Spleen (tissue), 11 donors: ENCODE data around the gene SLC40A1. TPM values are rescaled to one million over a fixed set of nuclear protein-coding genes. Genes with fewer than 3 reads are reported as not detected.

ENCODE experiments used
- DNase-seq: peaks from one replicate; pipeline ENCODE4 v3.0.0-alpha.2; 2020
- H3K27ac ChIP-seq, 8 donors: fragments of 200-600 bp; sonication (generic) in 7 of 8; 1 replicate in 4 of 8; 2 replicates in 4 of 8; pipeline versions ENCODE4 v1.5.0 to v1.8.0; 2016 to 2021; ENCODE audit warnings: inconsistent platforms in 4 of 8, mild to moderate bottlenecking in 4 of 8, moderate library complexity in 1 of 8
- H3K27me3 ChIP-seq, 7 donors: fragments of 200-600 bp; sonication (generic) in 6 of 7; replicated peaks in 1 of 7; 1 replicate in 4 of 7; 2 replicates in 3 of 7; pipeline versions ENCODE4 v1.5.0 to v1.8.0; 2016 to 2021; ENCODE audit warnings: inconsistent platforms in 3 of 7, mild to moderate bottlenecking in 1 of 7
- H3K36me3 ChIP-seq, 6 donors: fragments of 200-600 bp; sonication (generic) in 5 of 6; 1 replicate in 4 of 6; 2 replicates in 2 of 6; pipeline versions ENCODE4 v1.5.0 to v1.8.0; 2016 to 2021; ENCODE audit warnings: inconsistent platforms in 2 of 6
- H3K4me1 ChIP-seq, 6 donors: fragments of 200-600 bp; sonication (generic) in 5 of 6; 1 replicate in 3 of 6; 2 replicates in 3 of 6; pipeline versions ENCODE4 v1.5.0 to v1.8.0; 2016 to 2021; ENCODE audit warnings: inconsistent platforms in 3 of 6
- H3K4me3 ChIP-seq, 8 donors: fragments of 200-600 bp; sonication (generic) in 7 of 8; 1 replicate in 4 of 8; 2 replicates in 4 of 8; pipeline versions ENCODE4 v1.5.0 to v1.8.0; 2016 to 2021; ENCODE audit warnings: inconsistent platforms in 4 of 8, mild to moderate bottlenecking in 4 of 8, moderate library complexity in 2 of 8
- H3K9me3 ChIP-seq, 8 donors: fragments of 200-600 bp; sonication (generic) in 7 of 8; 1 replicate in 4 of 8; 2 replicates in 4 of 8; pipeline versions ENCODE4 v1.5.0 to v1.8.0; 2016 to 2021; ENCODE audit warnings: inconsistent platforms in 4 of 8
- POLR2A ChIP-seq, 3 donors: fragments of 450-650 bp; IDR thresholded peaks; one replicate each; pipeline ENCODE4 v1.5.1; 2017; ENCODE audit warnings: antibody characterized with exemption in 3 of 3, mild to moderate bottlenecking in 1 of 3
- POLR2AphosphoS5 ChIP-seq, 3 donors: sonication (generic); formaldehyde crosslinking; IDR thresholded peaks; one replicate each; pipeline ENCODE4 v1.5.1; 2017; ENCODE audit warnings: antibody characterized with exemption in 3 of 3
- WGBS, 5 donors: extraction: QIAGEN DNeasy Blood & Tissue Kit in 3 of 5; methylation state at CpG; one replicate each; pipeline versions ENCODE4 v1.1.5 to v1.1.7; 2013 to 2018; 5-methylcytosine and 5-hydroxymethylcytosine counted together
- intact Hi-C: fragments of 100-400 bp; cut with DNase I; formaldehyde crosslinking; loops from one replicate; pipeline ENCODE4 v1.15.0; 2023; ENCODE audit warnings: low total_unique reads
- polyA plus RNA-seq, 3 donors: library from polyadenylated mRNA; stranded (reverse); fragments of 200-250 nt; gene quantifications; one replicate each; pipeline ENCODE4 v1.2.1, GENCODE V29; 2013
- total RNA-seq, 7 donors: library from RNA; depleted of rRNA in 3 of 7; stranded (reverse); fragments of >200 nt in 3 of 7; fragmentation: NEBNext Ultra II Directional in 4 of 7; extraction: Animal tissue kit (Norgen Biotek cat#: 25700) in 4 of 7; gene quantifications; one replicate each; pipeline versions ENCODE4 v1.1.0 to v1.2.1, GENCODE V29; 2016 to 2021
- TF ChIP-seq, protein P1 (sequence below), 11 experiments: fragments of 200-600 bp in 7 of 11; fragments of 450-650 bp in 4 of 11; sonication (generic) in 4 of 11; IDR thresholded peaks in 8 of 11; conservative IDR thresholded peaks in 3 of 11; 1 replicate in 7 of 11; 2 replicates in 4 of 11; pipeline versions ENCODE4 v1.4.0 to v1.8.0; 2016 to 2021; ENCODE audit warnings: antibody characterized with exemption in 11 of 11, inconsistent platforms in 4 of 11, mild to moderate bottlenecking in 1 of 11
- donor health status: healthy with polysubstance abuse.
- donor health status: DM: no; HTN: no; CAD: no; lungs with moderate emphysema.
- donor health status: DM: no; HTN: no; CAD: no.
- donor health status: Bipolar disorder and iron deficiency.
- donor health status: healthy.
- donor health status: DM: no; HTN: no; CAD: no.
- donor health status: DM: yes; HTN: yes; CAD: no.

SLC40A1 gene
- total and polyA plus RNA-seq, 10 donors, result 55.7 to 843 (median 455) TPM

DNA sequence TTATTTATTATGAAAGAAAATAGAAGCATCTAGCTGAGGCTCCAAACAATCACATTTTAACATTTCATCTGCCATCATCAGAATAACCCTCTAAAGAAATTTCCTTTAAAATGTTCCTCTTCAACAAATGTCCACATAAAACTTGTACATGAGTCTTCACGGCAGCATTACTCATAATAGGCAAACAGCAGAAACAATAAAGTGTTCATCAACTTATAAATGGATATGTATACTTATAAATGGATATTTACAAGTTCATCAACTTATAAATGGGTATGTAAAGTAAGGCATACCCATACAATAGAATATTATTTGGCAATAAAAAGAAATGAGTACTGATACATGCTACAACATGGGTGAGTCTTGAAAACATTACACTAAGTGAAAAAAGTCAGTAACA lies 47.2 kb upstream of the SLC40A1 start:
- intact Hi-C loops, result loop anchor here (10.0 kb wide), 1 partner anchor 53 kb away; no protein-coding TSS in a partner anchor
- no peaks in the 10 kb centered on the region for H3K27me3 ChIP-seq
- no peaks in the 10 kb centered on the region for H3K36me3 ChIP-seq
- H3K4me3 ChIP-seq, result no peak overlapping the region
- no peaks in the 10 kb centered on the region for H3K9me3 ChIP-seq
- DNase-seq, result no peak
- TF ChIP-seq POLR2A (IDR thresholded peaks at IDR 0.05), result no peak
- TF ChIP-seq, protein P1, sequence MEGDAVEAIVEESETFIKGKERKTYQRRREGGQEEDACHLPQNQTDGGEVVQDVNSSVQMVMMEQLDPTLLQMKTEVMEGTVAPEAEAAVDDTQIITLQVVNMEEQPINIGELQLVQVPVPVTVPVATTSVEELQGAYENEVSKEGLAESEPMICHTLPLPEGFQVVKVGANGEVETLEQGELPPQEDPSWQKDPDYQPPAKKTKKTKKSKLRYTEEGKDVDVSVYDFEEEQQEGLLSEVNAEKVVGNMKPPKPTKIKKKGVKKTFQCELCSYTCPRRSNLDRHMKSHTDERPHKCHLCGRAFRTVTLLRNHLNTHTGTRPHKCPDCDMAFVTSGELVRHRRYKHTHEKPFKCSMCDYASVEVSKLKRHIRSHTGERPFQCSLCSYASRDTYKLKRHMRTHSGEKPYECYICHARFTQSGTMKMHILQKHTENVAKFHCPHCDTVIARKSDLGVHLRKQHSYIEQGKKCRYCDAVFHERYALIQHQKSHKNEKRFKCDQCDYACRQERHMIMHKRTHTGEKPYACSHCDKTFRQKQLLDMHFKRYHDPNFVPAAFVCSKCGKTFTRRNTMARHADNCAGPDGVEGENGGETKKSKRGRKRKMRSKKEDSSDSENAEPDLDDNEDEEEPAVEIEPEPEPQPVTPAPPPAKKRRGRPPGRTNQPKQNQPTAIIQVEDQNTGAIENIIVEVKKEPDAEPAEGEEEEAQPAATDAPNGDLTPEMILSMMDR (IDR thresholded peaks at IDR 0.05 in 8 of 11, conservative IDR thresholded peaks at IDR 0.05 in 3 of 11), result no peak
- TF ChIP-seq POLR2AphosphoS5 (IDR thresholded peaks at IDR 0.05), result no peak
- H3K27ac ChIP-seq, result no peak overlapping the region
- WGBS, 5 donors, result 92 to 100% (median 95%) methylated on average over 1 of the region's 1 CpG
- no peaks in the 10 kb centered on the region for H3K4me1 ChIP-seq

DNA sequence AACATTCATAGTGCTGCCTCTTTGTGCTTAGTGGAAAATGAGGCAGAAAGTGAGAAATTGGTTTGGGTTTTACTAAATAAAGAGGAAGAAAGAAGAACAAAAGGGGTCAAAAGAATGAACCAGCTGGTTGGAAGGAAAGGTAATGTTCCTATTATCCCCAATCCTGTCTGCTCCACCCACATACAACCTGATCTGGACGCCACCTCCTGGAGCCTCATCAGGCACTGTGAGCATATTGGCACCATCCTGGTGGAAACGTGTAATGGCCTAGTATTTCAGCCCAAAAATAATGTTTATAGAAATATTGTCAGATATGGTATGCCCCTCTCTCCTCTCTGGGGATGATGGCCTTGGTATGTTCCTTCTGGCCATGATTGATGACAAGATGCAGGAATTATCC lies 45.0 kb upstream of the SLC40A1 start:
- no peak for TF ChIP-seq POLR2A (IDR thresholded peaks at IDR 0.05)
- TF ChIP-seq POLR2AphosphoS5 (IDR thresholded peaks at IDR 0.05), result no peak
- TF ChIP-seq, protein P1 (IDR thresholded peaks at IDR 0.05 in 8 of 11, conservative IDR thresholded peaks at IDR 0.05 in 3 of 11), result no peak
- intact Hi-C loops, result loop anchor here (10.0 kb wide), 1 partner anchor 51 kb away; no protein-coding TSS in a partner anchor
- no peaks in the 10 kb centered on the region for H3K27me3 ChIP-seq
- H3K4me3 ChIP-seq, result no peak overlapping the region
- no peak overlapping the region for H3K27ac ChIP-seq
- H3K36me3 ChIP-seq, result no peaks in the 10 kb centered on the region
- DNase-seq, result no peak
- no peaks in the 10 kb centered on the region for H3K4me1 ChIP-seq
- H3K9me3 ChIP-seq, result no peaks in the 10 kb centered on the region
- WGBS, 5 donors, result 80 to 98% (median 89%) methylated on average over 2 of the region's 2 CpGs

DNA sequence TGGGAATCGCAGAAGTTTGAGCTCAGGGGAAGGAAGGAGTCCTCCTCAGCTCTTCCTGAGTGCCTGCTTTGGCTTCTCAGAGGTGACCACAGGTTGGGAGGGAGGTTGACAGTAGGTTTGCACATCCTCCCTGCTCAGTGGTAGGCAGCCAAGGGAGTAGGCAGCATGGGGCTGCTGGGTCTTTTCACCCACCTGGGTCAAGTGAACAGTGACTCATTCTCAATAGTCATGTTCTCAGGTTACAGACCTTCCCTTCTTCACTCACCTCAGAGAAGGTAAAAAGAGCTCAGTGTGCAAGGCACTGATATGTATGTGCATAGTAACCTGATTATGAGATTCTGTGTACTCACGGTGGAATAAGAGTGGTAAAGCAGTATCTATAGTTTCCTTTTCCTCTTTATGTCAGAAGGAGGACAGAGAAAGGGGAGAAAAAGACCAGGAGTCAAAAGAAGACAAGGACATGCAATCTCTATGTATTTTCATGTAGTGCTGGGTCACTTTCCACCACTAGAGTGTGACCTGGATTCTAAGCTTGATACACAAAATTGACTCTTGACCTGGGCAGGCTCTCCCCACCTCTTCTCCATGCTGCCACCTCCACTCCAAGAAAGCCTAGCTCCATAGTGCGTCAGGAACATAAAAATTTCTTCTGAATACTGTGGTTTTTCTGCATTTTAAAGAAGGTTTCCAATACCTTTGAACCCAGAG lies 44.2 kb upstream of the SLC40A1 start:
- WGBS, 5 donors, result 51 to 66% (median 59%) methylated on average over 3 of the region's 3 CpGs
- intact Hi-C loops, result loop anchor here (10.0 kb wide), 1 partner anchor 50 kb away; no protein-coding TSS in a partner anchor
- Histone ChIP-seq H3K4me1 (no peaks in the 10 kb centered on the region), H3K27me3 (no peaks in the 10 kb centered on the region), H3K9me3 (no peaks in the 10 kb centered on the region), H3K36me3 (no peaks in the 10 kb centered on the region), H3K27ac (no peak overlapping the region), H3K4me3 (no peak overlapping the region)
- TF ChIP-seq POLR2AphosphoS5 (IDR thresholded peaks at IDR 0.05) (no peak), POLR2A (IDR thresholded peaks at IDR 0.05) (no peak)
- TF ChIP-seq, protein P1 (IDR thresholded peaks at IDR 0.05 in 8 of 11, conservative IDR thresholded peaks at IDR 0.05 in 3 of 11), result no peak
- DNase-seq, result no peak

DNA sequence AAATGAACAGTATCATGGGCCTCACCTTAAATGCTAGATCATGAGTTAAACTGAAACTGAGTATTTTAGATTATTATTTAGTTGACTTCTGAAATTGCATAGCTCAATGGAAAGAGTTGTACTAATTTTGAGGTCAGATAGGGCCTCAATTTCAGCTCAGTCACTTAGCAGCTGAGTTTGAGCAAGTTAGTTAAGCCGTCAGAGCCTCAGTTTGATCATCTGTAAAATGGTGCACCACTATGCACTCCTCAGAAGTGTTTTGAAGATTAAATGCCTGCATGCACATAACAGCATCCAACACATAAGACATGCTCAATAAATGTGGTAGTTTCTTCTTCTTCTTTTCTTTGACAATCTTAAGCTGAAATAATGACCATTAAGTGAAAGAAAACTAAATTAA lies 42.5 kb upstream of the SLC40A1 start:
- Histone ChIP-seq H3K9me3 (no peaks in the 10 kb centered on the region), H3K27me3 (no peaks in the 10 kb centered on the region), H3K4me3 (no peak overlapping the region), H3K36me3 (no peaks in the 10 kb centered on the region), H3K4me1 (no peaks in the 10 kb centered on the region), H3K27ac (no peak overlapping the region)
- DNase-seq, result no peak
- TF ChIP-seq POLR2AphosphoS5 (IDR thresholded peaks at IDR 0.05) (no peak), POLR2A (IDR thresholded peaks at IDR 0.05) (no peak)
- TF ChIP-seq, protein P1 (IDR thresholded peaks at IDR 0.05 in 8 of 11, conservative IDR thresholded peaks at IDR 0.05 in 3 of 11), result no peak
- WGBS, 5 donors, result 81 to 95% (median 91%) methylated on average over 1 of the region's 1 CpG
- intact Hi-C loops, result loop anchor here (10.0 kb wide), 1 partner anchor 48 kb away; no protein-coding TSS in a partner anchor
